Measurements from ENCODE around the gene ETS2.

The ETS2 gene

DNA sequence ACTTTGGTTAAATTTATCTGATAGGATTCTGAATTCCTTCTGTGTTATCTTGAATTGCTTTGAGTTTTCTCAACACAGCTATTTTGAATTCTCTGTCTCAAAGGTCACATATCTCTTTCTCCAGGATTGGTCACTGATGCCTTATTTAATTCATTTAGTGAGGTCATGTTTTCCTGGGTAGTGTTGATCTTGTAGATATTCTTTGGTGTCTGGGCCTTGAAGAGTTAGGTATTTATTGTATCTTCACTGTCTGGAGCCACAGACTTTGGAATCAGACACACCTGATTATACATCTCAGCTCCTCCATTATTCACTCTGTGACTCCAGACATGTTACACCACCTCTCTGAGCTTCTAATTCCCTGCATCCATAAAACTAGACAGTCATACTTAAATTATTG lies 34.2 kb upstream of the ETS2 start:
- no peaks in the 10 kb centered on the region for H3K9me3 ChIP-seq (ENCODE audit: low read length)
- H2AFZ ChIP-seq (ENCODE audit: low read depth, low read length) = no peak overlapping the region
- no peak overlapping the region for H3K4me3 ChIP-seq (ENCODE audit: low read length)
- no peaks in the 10 kb centered on the region for H3K27me3 ChIP-seq (ENCODE audit: insufficient read depth, low read length)
- no peaks in the 10 kb centered on the region for H3K4me1 ChIP-seq (ENCODE audit: insufficient read depth, low read length)
- H3K36me3 ChIP-seq (ENCODE audit: insufficient read depth, low read length) = no peaks in the 10 kb centered on the region

DNA sequence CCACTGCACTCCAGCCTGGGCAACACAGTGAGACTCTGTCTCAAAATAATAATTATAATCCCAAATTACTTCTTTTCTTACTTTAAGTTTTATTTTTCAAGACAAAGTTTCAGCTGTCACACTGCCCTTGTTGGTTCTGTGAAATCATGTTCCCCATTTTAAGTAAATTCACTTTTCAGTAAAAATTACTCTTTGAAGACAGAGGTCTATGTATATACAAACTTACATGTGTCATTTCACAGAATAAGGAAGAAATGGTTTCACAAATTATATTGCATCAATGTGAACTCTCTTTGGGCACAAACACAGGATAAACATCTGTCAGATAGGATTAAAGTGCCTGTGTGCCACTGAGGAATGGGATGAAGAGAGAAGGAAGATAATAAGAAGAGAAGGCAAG lies 33.1 kb upstream of the ETS2 start:
- no peak overlapping the region for H3K4me3 ChIP-seq (ENCODE audit: low read length)
- no peaks in the 10 kb centered on the region for H3K27me3 ChIP-seq (ENCODE audit: insufficient read depth, low read length)
- no peaks in the 10 kb centered on the region for H3K9me3 ChIP-seq (ENCODE audit: low read length)
- H2AFZ ChIP-seq (ENCODE audit: low read depth, low read length) = no peak overlapping the region
- no peaks in the 10 kb centered on the region for H3K36me3 ChIP-seq (ENCODE audit: insufficient read depth, low read length)
- H3K4me1 ChIP-seq (ENCODE audit: insufficient read depth, low read length) = no peaks in the 10 kb centered on the region

- Histone ChIP-seq H3K27me3 (ENCODE audit: insufficient read depth, low read length) (no peaks in the 10 kb centered on the region), H3K36me3 (ENCODE audit: insufficient read depth, low read length) (no peaks in the 10 kb centered on the region), H3K4me1 (ENCODE audit: insufficient read depth, low read length) (no peaks in the 10 kb centered on the region), H3K4me3 (ENCODE audit: low read length) (no peak overlapping the region), H3K9me3 (ENCODE audit: low read length) (no peaks in the 10 kb centered on the region), H2AFZ (ENCODE audit: low read depth, low read length) (no peak overlapping the region)
Observed at GRCh38 chr21:38773099-38774061, 32.3 kb upstream of the ETS2 start.

- Histone ChIP-seq H3K9me3 (ENCODE audit: low read length) (no peaks in the 10 kb centered on the region), H3K4me3 (ENCODE audit: low read length) (no peak overlapping the region), H3K36me3 (ENCODE audit: insufficient read depth, low read length) (no peaks in the 10 kb centered on the region), H3K27me3 (ENCODE audit: insufficient read depth, low read length) (no peaks in the 10 kb centered on the region), H2AFZ (ENCODE audit: low read depth, low read length) (no peak overlapping the region), H3K4me1 (ENCODE audit: insufficient read depth, low read length) (no peaks in the 10 kb centered on the region)
Observed at GRCh38 chr21:38774152-38774551, 31.6 kb upstream of the ETS2 start.

DNA sequence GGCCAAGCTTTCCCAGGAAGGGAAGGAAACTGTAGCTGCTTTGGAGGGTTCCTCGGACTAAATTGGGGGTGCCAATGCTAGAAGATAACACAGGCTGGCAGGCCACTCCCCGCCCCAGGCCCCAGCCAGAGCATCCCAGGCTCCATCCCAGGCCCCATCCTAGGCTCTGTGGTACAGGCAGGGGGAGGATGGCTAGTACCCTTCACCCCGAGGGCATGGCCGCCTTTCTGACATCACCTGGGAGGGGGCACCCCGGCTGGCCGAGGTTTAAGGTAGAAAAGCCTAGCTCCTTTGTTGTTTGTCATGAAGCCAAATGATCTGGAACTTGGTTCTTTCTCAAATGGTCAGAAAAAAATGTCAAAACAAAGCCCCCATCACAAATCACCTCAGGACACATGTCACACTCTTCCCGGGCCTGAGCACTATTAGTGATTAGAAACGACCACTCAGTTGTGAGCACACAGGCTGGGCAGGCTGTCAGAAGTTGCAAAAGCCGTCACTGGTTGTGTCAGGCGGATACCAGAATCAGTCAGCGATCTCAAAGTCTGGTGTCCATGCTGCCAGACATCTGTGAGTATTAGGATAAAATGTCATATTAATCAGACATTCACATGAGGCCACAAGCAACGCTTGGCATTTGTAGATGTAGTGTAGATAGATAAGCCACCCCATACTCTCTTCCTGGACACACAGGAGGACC lies 31.0 kb upstream of the ETS2 start:
- Histone ChIP-seq H3K4me1 (ENCODE audit: insufficient read depth, low read length) (no peaks in the 10 kb centered on the region), H3K27me3 (ENCODE audit: insufficient read depth, low read length) (no peaks in the 10 kb centered on the region), H3K9me3 (ENCODE audit: low read length) (no peaks in the 10 kb centered on the region), H2AFZ (ENCODE audit: low read depth, low read length) (no peak overlapping the region), H3K4me3 (ENCODE audit: low read length) (no peak overlapping the region), H3K36me3 (ENCODE audit: insufficient read depth, low read length) (no peaks in the 10 kb centered on the region)

GRCh38 chr21:38775733-38776132 lies 30.0 kb upstream of the ETS2 start:
- Histone ChIP-seq H3K4me3 (ENCODE audit: low read length) (no peak overlapping the region), H2AFZ (ENCODE audit: low read depth, low read length) (no peak overlapping the region)

GRCh38 chr21:38777015-38777414 lies 28.7 kb upstream of the ETS2 start:
- H3K9me3 ChIP-seq (ENCODE audit: low read length) = peaks cover 4% of the 10 kb centered on the region
- no peak overlapping the region for H3K4me3 ChIP-seq (ENCODE audit: low read length)
- no peaks in the 10 kb centered on the region for H3K4me1 ChIP-seq (ENCODE audit: insufficient read depth, low read length)
- H3K36me3 ChIP-seq (ENCODE audit: insufficient read depth, low read length) = no peaks in the 10 kb centered on the region
- no peak overlapping the region for H2AFZ ChIP-seq (ENCODE audit: low read depth, low read length)
- H3K27me3 ChIP-seq (ENCODE audit: insufficient read depth, low read length) = no peaks in the 10 kb centered on the region

More at GRCh38 chr21:38775733-38776132, 30.0 kb upstream of the ETS2 start:
- Histone ChIP-seq H3K4me1 (ENCODE audit: insufficient read depth, low read length) (no peaks in the 10 kb centered on the region), H3K27me3 (ENCODE audit: insufficient read depth, low read length) (no peaks in the 10 kb centered on the region), H3K9me3 (ENCODE audit: low read length) (no peaks in the 10 kb centered on the region), H3K36me3 (ENCODE audit: insufficient read depth, low read length) (no peaks in the 10 kb centered on the region)

- no peak overlapping the region for H2AFZ ChIP-seq (ENCODE audit: low read depth, low read length)
- no peaks in the 10 kb centered on the region for H3K27me3 ChIP-seq (ENCODE audit: insufficient read depth, low read length)
- H3K36me3 ChIP-seq (ENCODE audit: insufficient read depth, low read length) = no peaks in the 10 kb centered on the region
- peaks cover 5% of the 10 kb centered on the region for H3K9me3 ChIP-seq (ENCODE audit: low read length)
- no peaks in the 10 kb centered on the region for H3K4me1 ChIP-seq (ENCODE audit: insufficient read depth, low read length)
- no peak overlapping the region for H3K4me3 ChIP-seq (ENCODE audit: low read length)
Observed at GRCh38 chr21:38777531-38777930, 28.2 kb upstream of the ETS2 start.

GRCh38 chr21:38780879-38781278 lies 24.9 kb upstream of the ETS2 start:
- no peaks in the 10 kb centered on the region for H3K4me1 ChIP-seq (ENCODE audit: insufficient read depth, low read length)
- no peak overlapping the region for H2AFZ ChIP-seq (ENCODE audit: low read depth, low read length)
- peaks cover 8% of the 10 kb centered on the region for H3K9me3 ChIP-seq (ENCODE audit: low read length)
- no peaks in the 10 kb centered on the region for H3K36me3 ChIP-seq (ENCODE audit: insufficient read depth, low read length)
- no peak overlapping the region for H3K4me3 ChIP-seq (ENCODE audit: low read length)
- H3K27me3 ChIP-seq (ENCODE audit: insufficient read depth, low read length) = no peaks in the 10 kb centered on the region

- no peaks in the 10 kb centered on the region for H3K36me3 ChIP-seq (ENCODE audit: insufficient read depth, low read length)
- no peak overlapping the region for H3K4me3 ChIP-seq (ENCODE audit: low read length)
Observed at GRCh38 chr21:38784458-38785266, 21.1 kb upstream of the ETS2 start.

GRCh38 chr21:38785483-38785882 lies 20.2 kb upstream of the ETS2 start:
- peaks cover 4% of the 10 kb centered on the region for H3K27me3 ChIP-seq (ENCODE audit: insufficient read depth, low read length)
- no peak overlapping the region for H3K4me3 ChIP-seq (ENCODE audit: low read length)
- no peak overlapping the region for H2AFZ ChIP-seq (ENCODE audit: low read depth, low read length)
- no peaks in the 10 kb centered on the region for H3K36me3 ChIP-seq (ENCODE audit: insufficient read depth, low read length)
- H3K9me3 ChIP-seq (ENCODE audit: low read length) = peaks cover 8% of the 10 kb centered on the region
- H3K4me1 ChIP-seq (ENCODE audit: insufficient read depth, low read length) = no peaks in the 10 kb centered on the region

More at GRCh38 chr21:38784458-38785266, 21.1 kb upstream of the ETS2 start:
- Histone ChIP-seq H3K27me3 (ENCODE audit: insufficient read depth, low read length) (peaks cover 4% of the 10 kb centered on the region), H3K4me1 (ENCODE audit: insufficient read depth, low read length) (no peaks in the 10 kb centered on the region), H3K9me3 (ENCODE audit: low read length) (peaks cover 8% of the 10 kb centered on the region), H2AFZ (ENCODE audit: low read depth, low read length) (no peak overlapping the region)

DNA sequence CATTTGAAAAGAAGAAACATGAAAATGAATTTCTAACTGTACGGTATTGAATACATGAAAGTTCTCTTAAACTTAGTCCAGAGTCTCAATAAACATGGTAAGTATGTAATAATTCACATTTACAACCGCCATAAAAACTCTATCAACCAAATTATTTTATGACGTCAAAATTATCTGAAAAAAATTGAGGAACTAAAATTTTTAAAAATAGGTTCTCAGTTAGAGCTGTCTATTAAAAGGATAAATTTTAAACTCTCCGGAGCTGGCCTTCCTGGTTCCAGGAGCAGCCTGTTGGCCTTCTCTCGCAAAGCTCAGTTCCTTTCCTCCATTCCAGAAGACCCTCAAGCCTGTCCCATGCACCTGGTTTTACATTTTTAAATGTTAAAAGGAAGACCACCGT lies 18.7 kb upstream of the ETS2 start:
- H3K9me3 ChIP-seq (ENCODE audit: low read length) = peaks cover 4% of the 10 kb centered on the region
- no peak overlapping the region for H3K4me3 ChIP-seq (ENCODE audit: low read length)
- no peak overlapping the region for H2AFZ ChIP-seq (ENCODE audit: low read depth, low read length)
- H3K27me3 ChIP-seq (ENCODE audit: insufficient read depth, low read length) = peaks cover 4% of the 10 kb centered on the region
- H3K36me3 ChIP-seq (ENCODE audit: insufficient read depth, low read length) = no peaks in the 10 kb centered on the region
- H3K4me1 ChIP-seq (ENCODE audit: insufficient read depth, low read length) = no peaks in the 10 kb centered on the region
